MG63 (cell line): ENCODE data around the gene THRB. TPM values are rescaled to one million over a fixed set of nuclear protein-coding genes. Genes with fewer than 3 reads are reported as not detected.

Experiments
- DNase-seq: peaks from one replicate; pipeline ENCODE4 v3.0.0-alpha.2; 2020
- H3K27me3 ChIP-seq: fragments of 250-450 bp; sonication (Bioruptor Pico); 2 replicates; pipeline ENCODE4 v1.5.1; 2020; ENCODE audit warnings: mild to moderate bottlenecking, moderate library complexity
- H3K36me3 ChIP-seq: fragments of 250-450 bp; sonication (Bioruptor Pico); 2 replicates; pipeline ENCODE4 v1.5.1; 2020; ENCODE audit warnings: mild to moderate bottlenecking, moderate library complexity
- H3K4me3 ChIP-seq: fragments of 250-450 bp; sonication (Bioruptor Pico); 2 replicates; pipeline ENCODE4 v1.5.1; 2020; ENCODE audit warnings: mild to moderate bottlenecking, moderate library complexity
- H3K9me3 ChIP-seq: fragments of 250-450 bp; sonication (Bioruptor Pico); 2 replicates; pipeline ENCODE4 v1.5.1; 2020; ENCODE audit warnings: mild to moderate bottlenecking, moderate library complexity
- total RNA-seq: library from RNA; depleted of rRNA; stranded (reverse); fragments of >200 nt; shearing (Covaris generic); gene quantifications from 2 replicates; pipeline ENCODE4 v1.2.3, GENCODE V29; 2014; ENCODE audit warnings: low replicate concordance

The THRB gene
- total RNA-seq, 1 experiment from 2014 or later, result not detected

GRCh38 chr3:24387493-24387892, 107.2 kb downstream of the THRB start:
- peak; percentile 2 for DNase-seq
- Histone ChIP-seq H3K9me3 (no peaks in the 10 kb centered on the region), H3K36me3 (no peaks in the 10 kb centered on the region), H3K27me3 (no peaks in the 10 kb centered on the region), H3K4me3 (no peak overlapping the region)

DNA sequence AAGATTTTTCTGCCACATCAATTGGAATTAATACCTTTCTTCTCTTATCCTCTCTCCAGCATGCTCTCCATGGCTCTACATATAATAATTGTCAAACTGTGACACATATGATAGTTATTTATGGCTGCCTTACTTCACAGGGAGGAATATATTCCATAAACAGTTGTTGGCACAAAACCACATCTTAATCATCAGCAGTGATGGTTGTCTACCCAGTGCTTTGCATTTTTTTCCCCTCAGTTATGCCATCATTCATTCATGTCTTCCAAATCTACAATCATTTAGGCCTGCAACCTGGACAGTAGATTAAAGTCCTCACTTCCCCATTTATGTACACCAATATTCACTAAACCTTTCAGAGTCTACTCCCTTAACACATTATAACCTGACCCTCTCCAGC, 107.7 kb downstream of the THRB start:
- H3K36me3 ChIP-seq, result no peaks in the 10 kb centered on the region
- H3K4me3 ChIP-seq, result no peak overlapping the region
- no peaks in the 10 kb centered on the region for H3K9me3 ChIP-seq
- H3K27me3 ChIP-seq, result no peaks in the 10 kb centered on the region
- no peak for DNase-seq

GRCh38 chr3:24386458-24386857, 108.2 kb downstream of the THRB start:
- Histone ChIP-seq H3K9me3 (no peaks in the 10 kb centered on the region), H3K4me3 (no peak overlapping the region), H3K36me3 (no peaks in the 10 kb centered on the region), H3K27me3 (no peaks in the 10 kb centered on the region)
- DNase-seq, result no peak

- no peaks in the 10 kb centered on the region for H3K27me3 ChIP-seq
- no peaks in the 10 kb centered on the region for H3K9me3 ChIP-seq
- H3K36me3 ChIP-seq, result no peaks in the 10 kb centered on the region
- no peak for DNase-seq
- H3K4me3 ChIP-seq, result no peak overlapping the region
Measured at GRCh38 chr3:24385012-24385615, 109.5 kb downstream of the THRB start.

GRCh38 chr3:24382647-24383046, 112.0 kb downstream of the THRB start:
- Histone ChIP-seq H3K27me3 (no peaks in the 10 kb centered on the region), H3K36me3 (no peaks in the 10 kb centered on the region), H3K4me3 (no peak overlapping the region), H3K9me3 (no peaks in the 10 kb centered on the region)
- DNase-seq, result no peak

DNA sequence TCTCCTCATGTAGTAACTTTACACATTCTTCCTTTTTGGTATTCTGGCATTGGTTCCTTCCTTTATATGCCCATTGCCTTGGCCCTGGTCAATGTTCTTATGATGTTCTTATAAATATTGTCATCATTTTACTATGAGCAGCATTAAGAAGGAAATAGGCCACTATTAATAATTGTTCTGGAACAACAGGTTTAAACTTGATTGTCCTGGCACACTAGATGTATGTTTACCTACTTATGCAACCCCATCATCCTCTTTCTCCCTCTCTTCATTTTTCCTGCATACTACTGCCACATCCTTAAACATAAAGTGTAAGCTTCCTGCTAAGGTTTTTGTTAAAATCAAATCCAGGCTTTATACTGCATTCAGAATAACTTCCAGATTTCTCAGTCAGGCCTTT, 114.7 kb downstream of the THRB start:
- Histone ChIP-seq H3K4me3 (no peak overlapping the region), H3K27me3 (no peaks in the 10 kb centered on the region), H3K9me3 (no peaks in the 10 kb centered on the region), H3K36me3 (no peaks in the 10 kb centered on the region)
- DNase-seq, result no peak

DNA sequence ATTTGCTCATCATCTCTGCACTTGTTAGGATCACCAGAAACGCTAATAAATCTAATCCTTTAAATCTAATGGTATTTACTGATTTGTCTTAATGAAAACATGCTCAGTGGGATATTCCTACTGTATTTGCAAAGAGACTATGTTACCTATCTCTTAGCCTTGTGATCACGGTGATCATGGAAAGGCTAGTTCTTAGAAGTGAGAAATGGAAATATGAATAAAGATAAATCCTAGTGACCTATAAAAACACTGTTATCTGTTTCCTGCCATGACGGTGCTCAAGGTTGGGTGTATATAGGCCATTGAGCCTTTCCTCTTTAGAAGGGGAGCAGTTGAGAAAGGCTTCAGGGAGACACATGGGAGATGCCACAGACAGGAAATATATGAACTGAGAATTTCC, 116.3 kb downstream of the THRB start:
- no peak overlapping the region for H3K4me3 ChIP-seq
- H3K27me3 ChIP-seq, result no peaks in the 10 kb centered on the region
- H3K9me3 ChIP-seq, result no peaks in the 10 kb centered on the region
- H3K36me3 ChIP-seq, result no peaks in the 10 kb centered on the region
- no peak for DNase-seq

DNA sequence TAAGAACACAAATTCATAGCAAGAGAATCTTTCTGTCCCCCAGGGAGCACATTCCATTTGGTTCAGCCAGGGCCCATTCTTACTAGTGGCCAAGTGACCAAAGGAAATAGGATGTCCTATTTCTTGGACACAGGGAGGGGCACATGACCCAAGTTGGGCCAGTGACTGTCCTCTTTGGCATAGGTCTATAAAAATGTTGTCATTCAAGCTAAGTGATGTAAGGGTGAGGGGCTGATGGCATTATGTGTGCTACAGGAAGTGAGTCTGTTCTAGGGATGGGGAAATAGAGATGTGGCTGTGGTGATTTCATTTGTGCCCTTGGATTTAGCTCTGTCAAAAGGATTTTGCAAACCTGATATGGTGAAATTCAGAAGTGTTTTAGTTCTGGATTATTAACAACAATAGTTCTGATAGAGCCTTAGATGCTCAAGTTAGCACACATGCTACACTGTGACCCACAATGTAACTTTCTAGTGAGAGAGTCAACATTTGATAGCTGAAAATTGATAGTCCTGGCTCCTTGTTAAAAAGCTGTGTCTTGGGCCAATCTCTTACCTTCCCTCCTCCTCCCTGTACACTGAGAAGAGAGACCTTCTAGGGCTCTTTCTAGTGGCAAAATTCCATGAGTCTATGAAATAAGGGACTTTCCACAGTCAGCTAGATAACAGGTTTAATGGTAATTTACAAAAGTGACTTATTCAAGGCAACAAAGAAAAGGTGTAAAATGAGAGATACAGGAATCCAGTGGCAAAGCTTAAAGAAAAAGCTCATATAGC, 117.2 kb downstream of the THRB start:
- H3K4me3 ChIP-seq, result no peak overlapping the region
- no peaks in the 10 kb centered on the region for H3K27me3 ChIP-seq
- no peaks in the 10 kb centered on the region for H3K36me3 ChIP-seq
- DNase-seq, result no peak
- no peaks in the 10 kb centered on the region for H3K9me3 ChIP-seq

DNA sequence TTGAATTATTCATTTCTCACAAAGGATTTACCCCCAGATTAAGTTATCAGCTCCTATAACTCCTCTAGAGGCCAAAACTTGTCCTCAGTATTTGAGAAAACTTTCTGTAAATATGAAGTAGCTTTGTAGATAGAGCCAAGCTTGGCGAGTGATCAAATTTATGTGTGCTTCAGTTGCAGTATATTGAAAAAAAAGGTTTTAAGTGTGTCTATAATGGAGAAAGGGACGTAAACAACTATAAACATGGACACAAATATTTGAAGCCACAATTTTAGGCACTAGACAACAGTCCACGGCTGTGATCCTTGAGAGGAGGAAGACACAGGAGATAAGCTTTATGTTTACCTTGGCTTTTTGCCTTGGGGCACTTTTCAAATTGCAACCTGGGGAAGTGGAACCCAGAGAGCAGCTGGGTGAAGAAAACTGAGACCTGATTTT, 118.7 kb downstream of the THRB start:
- H3K27me3 ChIP-seq, result no peaks in the 10 kb centered on the region
- no peaks in the 10 kb centered on the region for H3K36me3 ChIP-seq
- no peak for DNase-seq
- H3K4me3 ChIP-seq, result no peak overlapping the region
- no peaks in the 10 kb centered on the region for H3K9me3 ChIP-seq

- H3K27me3 ChIP-seq, result no peaks in the 10 kb centered on the region
- H3K4me3 ChIP-seq, result no peak overlapping the region
- no peaks in the 10 kb centered on the region for H3K36me3 ChIP-seq
- DNase-seq, result no peak
- H3K9me3 ChIP-seq, result no peaks in the 10 kb centered on the region
Measured at GRCh38 chr3:24374801-24375200, 119.8 kb downstream of the THRB start.

GRCh38 chr3:24373198-24373959, 121.3 kb downstream of the THRB start:
- Histone ChIP-seq H3K27me3 (no peaks in the 10 kb centered on the region), H3K9me3 (no peaks in the 10 kb centered on the region), H3K36me3 (no peaks in the 10 kb centered on the region), H3K4me3 (no peak overlapping the region)
- DNase-seq, result no peak

DNA sequence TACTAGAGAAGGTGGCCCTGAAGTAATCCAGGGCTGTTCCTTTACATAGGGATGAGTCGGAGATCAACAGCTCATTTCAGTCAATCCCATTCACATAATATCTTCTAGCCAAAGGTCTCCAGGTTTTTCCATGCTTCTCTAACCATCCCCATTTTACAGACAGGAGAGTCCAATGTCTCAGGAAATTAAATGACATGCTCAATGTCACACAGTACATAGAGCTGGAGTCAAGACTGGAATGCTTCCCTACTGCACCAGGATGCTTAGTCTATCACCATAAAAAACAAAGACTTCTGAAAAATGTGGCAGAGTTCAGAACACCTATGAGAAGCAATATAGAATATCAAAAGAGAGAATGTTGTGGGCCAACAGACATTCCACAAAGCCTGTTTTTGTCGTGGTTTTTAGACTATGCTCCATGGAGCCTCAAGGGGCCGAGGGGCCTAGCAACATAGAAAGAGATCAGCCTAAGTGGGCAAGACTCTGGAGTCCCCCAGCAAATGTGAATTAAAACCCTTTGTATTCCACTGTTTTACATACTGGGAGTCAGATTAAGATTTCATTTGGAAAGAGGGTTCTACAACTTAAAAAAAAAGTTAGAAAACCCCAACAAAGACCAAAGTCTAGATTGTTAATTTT, 122.0 kb downstream of the THRB start:
- H3K36me3 ChIP-seq, result no peaks in the 10 kb centered on the region
- no peak for DNase-seq
- H3K27me3 ChIP-seq, result no peaks in the 10 kb centered on the region
- no peaks in the 10 kb centered on the region for H3K9me3 ChIP-seq
- no peak overlapping the region for H3K4me3 ChIP-seq

GRCh38 chr3:24370352-24371090, 124.1 kb downstream of the THRB start:
- H3K27me3 ChIP-seq, result no peaks in the 10 kb centered on the region
- DNase-seq, result no peak
- H3K9me3 ChIP-seq, result no peaks in the 10 kb centered on the region
- H3K36me3 ChIP-seq, result no peaks in the 10 kb centered on the region
- no peak overlapping the region for H3K4me3 ChIP-seq

GRCh38 chr3:24368605-24369004, 126.0 kb downstream of the THRB start:
- Histone ChIP-seq H3K9me3 (no peaks in the 10 kb centered on the region), H3K36me3 (no peaks in the 10 kb centered on the region), H3K4me3 (no peak overlapping the region), H3K27me3 (no peaks in the 10 kb centered on the region)
- no peak for DNase-seq

DNA sequence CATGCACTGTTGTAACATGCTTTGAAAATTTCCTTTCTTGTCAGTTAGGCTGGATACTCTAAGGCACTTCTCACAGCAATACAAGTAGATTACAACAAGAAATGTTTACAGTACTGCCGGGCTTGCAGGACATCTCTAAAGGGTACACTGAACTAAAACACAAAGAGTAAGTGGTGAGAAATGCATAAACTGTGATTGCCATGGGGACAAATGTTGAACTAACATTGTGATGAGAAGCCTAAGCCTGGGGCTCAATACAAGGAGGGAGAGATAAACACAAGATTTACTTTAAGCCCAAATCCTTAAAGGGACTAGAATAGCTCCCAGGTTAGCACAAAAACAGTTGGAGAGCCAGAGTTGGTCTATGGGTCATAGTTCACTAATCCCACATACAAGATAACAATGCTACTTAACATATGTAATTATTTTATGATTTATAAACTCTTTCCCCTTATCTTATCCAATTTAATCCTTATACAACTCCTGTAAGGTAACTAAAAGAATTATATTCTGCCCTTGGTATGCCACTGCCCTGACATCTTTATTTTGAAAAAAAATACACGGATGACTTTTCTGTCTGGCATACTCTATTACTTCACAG, 126.9 kb downstream of the THRB start:
- H3K27me3 ChIP-seq, result no peaks in the 10 kb centered on the region
- no peaks in the 10 kb centered on the region for H3K36me3 ChIP-seq
- H3K9me3 ChIP-seq, result no peaks in the 10 kb centered on the region
- no peak for DNase-seq
- no peak overlapping the region for H3K4me3 ChIP-seq

GRCh38 chr3:24367216-24367615, 127.4 kb downstream of the THRB start:
- Histone ChIP-seq H3K36me3 (no peaks in the 10 kb centered on the region), H3K27me3 (no peaks in the 10 kb centered on the region), H3K9me3 (no peaks in the 10 kb centered on the region), H3K4me3 (no peak overlapping the region)
- no peak for DNase-seq
